Renal pelvis (tissue), 4 donors: ENCODE measurements around the gene HSD17B12. TPM values are rescaled to one million over a fixed set of nuclear protein-coding genes. Genes with fewer than 3 reads are reported as not detected.
A peak's percentile ranks its signal among the peaks of the same experiment; 100 is the strongest.
"Not testable (repeated sequence)": the region's sequence is repeated elsewhere in the genome, so short reads cannot be mapped to it uniquely, and the experiment has no call there.

Source experiments
- DNase-seq: peaks from one replicate; pipeline ENCODE4 v3.0.0-alpha.2; 2013
- polyA plus RNA-seq, 3 donors: library from polyadenylated mRNA; unstranded; fragments of 120-200 nt; gene quantifications; one replicate each; pipeline ENCODE4 v1.2.1, GENCODE V29; 2013; ENCODE audit not compliant: insufficient read length in 3 of 3

HSD17B12 gene
- polyA plus RNA-seq, 3 donors = 68.8 to 83.1 (median 76.3) TPM

- DNase-seq = no peak
Measured at GRCh38 chr11:43736502-43737200, 56.1 kb downstream of the HSD17B12 start.

GRCh38 chr11:43737201-43737590, 56.7 kb downstream of the HSD17B12 start:
- DNase-seq = no peak

GRCh38 chr11:43738600-43739409, 58.3 kb downstream of the HSD17B12 start:
- DNase-seq = peak; percentile 54

- DNase-seq = no peak
Measured at GRCh38 chr11:43746670-43747069, 66.1 kb downstream of the HSD17B12 start.

- no peak for DNase-seq
Measured at GRCh38 chr11:43747130-43747802, 66.7 kb downstream of the HSD17B12 start.

- DNase-seq = no peak
Measured at GRCh38 chr11:43748095-43748494, 67.6 kb downstream of the HSD17B12 start.

- DNase-seq = no peak
Measured at GRCh38 chr11:43751726-43752125, 71.2 kb downstream of the HSD17B12 start.

- DNase-seq = no peak
Measured at GRCh38 chr11:43756575-43756974, 76.0 kb downstream of the HSD17B12 start.

GRCh38 chr11:43758927-43759326, 78.4 kb downstream of the HSD17B12 start:
- DNase-seq = no peak

GRCh38 chr11:43760902-43761301, 80.4 kb downstream of the HSD17B12 start:
- no peak for DNase-seq

- no peak for DNase-seq
Measured at GRCh38 chr11:43765194-43765593, 84.7 kb downstream of the HSD17B12 start.

- DNase-seq = not testable (repeated sequence)
Measured at GRCh38 chr11:43768654-43769053, 88.1 kb downstream of the HSD17B12 start.

- no peak for DNase-seq
Measured at GRCh38 chr11:43770173-43770572, 89.6 kb downstream of the HSD17B12 start.

GRCh38 chr11:43772733-43773132, 92.2 kb downstream of the HSD17B12 start:
- no peak for DNase-seq

GRCh38 chr11:43774786-43775185, 94.2 kb downstream of the HSD17B12 start:
- DNase-seq = no peak

GRCh38 chr11:43779306-43779705, 98.8 kb downstream of the HSD17B12 start:
- no peak for DNase-seq

GRCh38 chr11:43784301-43784700, 103.8 kb downstream of the HSD17B12 start:
- DNase-seq = no peak

- DNase-seq = no peak
Measured at GRCh38 chr11:43784866-43785265, 104.3 kb downstream of the HSD17B12 start.

- no peak for DNase-seq
Measured at GRCh38 chr11:43785318-43785717, 104.8 kb downstream of the HSD17B12 start.

GRCh38 chr11:43786016-43786415, 105.5 kb downstream of the HSD17B12 start:
- no peak for DNase-seq

GRCh38 chr11:43787824-43788223, 107.3 kb downstream of the HSD17B12 start:
- DNase-seq = no peak

GRCh38 chr11:43788421-43788820, 107.9 kb downstream of the HSD17B12 start:
- DNase-seq = no peak
